NCI-H526 treated with DMSO at 0.1 percent for 48 hours (cell line): ENCODE data around the gene PRKCB.
"Not testable (repeated sequence)": the region's sequence is repeated elsewhere in the genome, so short reads cannot be mapped to it uniquely, and the experiment has no call there.

Experiments used
- DNase-seq: peaks from one replicate; lab custom pipeline; 2025; lab: John Stamatoyannopoulos, UW

Gene PRKCB

GRCh38 chr16:24174957-24175356, 339.2 kb downstream of the PRKCB start:
- DNase-seq: no peak

- no peak for DNase-seq
Observed at GRCh38 chr16:24178496-24178895, 342.7 kb downstream of the PRKCB start.

GRCh38 chr16:24180451-24180850, 344.7 kb downstream of the PRKCB start:
- no peak for DNase-seq

- no peak for DNase-seq
Observed at GRCh38 chr16:24188021-24188542, 352.3 kb downstream of the PRKCB start.

- no peak for DNase-seq
Observed at GRCh38 chr16:24188751-24189318, 353.1 kb downstream of the PRKCB start.

- no peak for DNase-seq
Observed at GRCh38 chr16:24189941-24190340, 354.2 kb downstream of the PRKCB start.

GRCh38 chr16:24191876-24192402, 356.2 kb downstream of the PRKCB start:
- DNase-seq: no peak

GRCh38 chr16:24195221-24195620, 359.4 kb downstream of the PRKCB start:
- no peak for DNase-seq

GRCh38 chr16:24198807-24199533, 363.2 kb downstream of the PRKCB start:
- no peak for DNase-seq

- DNase-seq: no peak
Observed at GRCh38 chr16:24203675-24204074, 367.9 kb downstream of the PRKCB start.

GRCh38 chr16:24204150-24204665, 368.4 kb downstream of the PRKCB start:
- no peak for DNase-seq

GRCh38 chr16:24206926-24207325, 371.1 kb downstream of the PRKCB start:
- DNase-seq: no peak

- no peak for DNase-seq
Observed at GRCh38 chr16:24208710-24209109, 372.9 kb downstream of the PRKCB start.

- no peak for DNase-seq
Observed at GRCh38 chr16:24214992-24215391, 379.2 kb downstream of the PRKCB start.

- no peak for DNase-seq
Observed at GRCh38 chr16:24216961-24217360, 381.2 kb downstream of the PRKCB start.

GRCh38 chr16:24217461-24217860, 381.7 kb downstream of the PRKCB start:
- no peak for DNase-seq

GRCh38 chr16:24218299-24218698, 382.5 kb downstream of the PRKCB start:
- no peak for DNase-seq

- no peak for DNase-seq
Observed at GRCh38 chr16:24221219-24221618, 385.4 kb downstream of the PRKCB start.

GRCh38 chr16:24228514-24228913, 392.7 kb downstream of the PRKCB start:
- no peak for DNase-seq

- DNase-seq: no peak
Observed at GRCh38 chr16:24232936-24233335, 397.2 kb downstream of the PRKCB start.

- no peak for DNase-seq
Observed at GRCh38 chr16:24234737-24235136, 399.0 kb downstream of the PRKCB start.

- no peak for DNase-seq
Observed at GRCh38 chr16:24235806-24236205, 400.0 kb downstream of the PRKCB start.

- not testable (repeated sequence) for DNase-seq
Observed at GRCh38 chr16:24238846-24239245, 403.1 kb downstream of the PRKCB start.
